Aorta (tissue), 5 donors: ENCODE data around the gene REG4. TPM values are rescaled to one million over a fixed set of nuclear protein-coding genes. Genes with fewer than 3 reads are reported as not detected.
"Not testable (repeated sequence)": the region's sequence is repeated elsewhere in the genome, so short reads cannot be mapped to it uniquely, and the experiment has no call there.

Source experiments
- ATAC-seq: fragments of 200-7000 bp; cut with Tn5 transposase; one replicate; pipeline ENCODE4 v1.9.1; 2022; ENCODE audit warnings: moderate library complexity; ENCODE audit not compliant: low FRiP score
- DNase-seq, 2 donors: peaks; one replicate each; pipeline ENCODE4 v3.0.0-alpha.2; 2020
- H3K27ac ChIP-seq, 2 donors: one replicate each; pipeline ENCODE4 v1.5.1; 2013; ENCODE audit warnings: low read length in 2 of 2, mild to moderate bottlenecking in 2 of 2, moderate library complexity in 2 of 2, control low read depth in 1 of 2, inconsistent platforms in 1 of 2, low read depth in 1 of 2
- H3K27me3 ChIP-seq, 2 donors: one replicate each; pipeline ENCODE4 v1.6.1; 2013; ENCODE audit warnings: control low read depth in 1 of 2, low read length in 1 of 2, mild to moderate bottlenecking in 1 of 2, moderate library complexity in 1 of 2; ENCODE audit not compliant: insufficient read depth in 2 of 2, control insufficient read depth in 1 of 2
- H3K36me3 ChIP-seq, 2 donors: one replicate each; pipeline ENCODE4 v1.6.1; 2013; ENCODE audit warnings: control low read depth in 1 of 2, low read length in 1 of 2, mild to moderate bottlenecking in 1 of 2; ENCODE audit not compliant: insufficient read depth in 2 of 2, control insufficient read depth in 1 of 2
- H3K4me1 ChIP-seq, 2 donors: one replicate each; pipeline ENCODE4 v1.6.1; 2013; ENCODE audit warnings: low read length in 2 of 2, control low read depth in 1 of 2, mild to moderate bottlenecking in 1 of 2, moderate library complexity in 1 of 2; ENCODE audit not compliant: insufficient read depth in 2 of 2, control insufficient read depth in 1 of 2
- H3K4me3 ChIP-seq, 2 donors: one replicate each; pipeline ENCODE4 v1.5.1; 2013; ENCODE audit warnings: low read length in 2 of 2, control low read depth in 1 of 2, mild to moderate bottlenecking in 1 of 2
- H3K9me3 ChIP-seq: one replicate; pipeline ENCODE4 v1.6.1; 2013; ENCODE audit warnings: mild to moderate bottlenecking, low read length; ENCODE audit not compliant: control insufficient read depth
- WGBS, 2 donors: extraction: QIAGEN DNeasy Blood & Tissue Kit; methylation state at CpG; one replicate each; pipeline ENCODE4 v1.1.7; 2013; 5-methylcytosine and 5-hydroxymethylcytosine counted together
- intact Hi-C, 2 donors: fragments of 100-400 bp; cut with DNase I; formaldehyde crosslinking; loops; one replicate each; pipeline versions ENCODE4 v1.14.2 to v1.15.0; 2022
- long read RNA-seq, 2 donors: library from polyadenylated mRNA; unstranded; transcript quantifications; one replicate each; pipeline ENCODE4 v2.0.0, GENCODE V29; 2020 to 2021
- polyA plus RNA-seq, 2 donors: library from polyadenylated mRNA; stranded (reverse); fragments of 200-250 nt; gene quantifications; one replicate each; pipeline ENCODE4 v1.2.3, GENCODE V29; 2013
- total RNA-seq, 2 donors: library from RNA; stranded (reverse); fragmentation: NEBNext Ultra II Directional; extraction: Animal tissue kit (Norgen Biotek cat#: 25700); gene quantifications; one replicate each; pipeline ENCODE4 v1.2.1, GENCODE V29; 2021
- donor health status: healthy with polysubstance abuse.
- donor health status: Bipolar disorder and iron deficiency.
- donor health status: DM: no; HTN: no; CAD: no.
- donor health status: DM: no; HTN: no; CAD: no.
- donor health status: DM: yes; HTN: yes; CAD: no.

The REG4 gene
- not detected for total RNA-seq
- 10 to 100 TPM in 1 of 2 donors, not detected in 1; 20.7 TPM for polyA plus RNA-seq
- long read RNA-seq, donor 1 = 0 reads
- long read RNA-seq, donor 2 = 0 reads

DNA sequence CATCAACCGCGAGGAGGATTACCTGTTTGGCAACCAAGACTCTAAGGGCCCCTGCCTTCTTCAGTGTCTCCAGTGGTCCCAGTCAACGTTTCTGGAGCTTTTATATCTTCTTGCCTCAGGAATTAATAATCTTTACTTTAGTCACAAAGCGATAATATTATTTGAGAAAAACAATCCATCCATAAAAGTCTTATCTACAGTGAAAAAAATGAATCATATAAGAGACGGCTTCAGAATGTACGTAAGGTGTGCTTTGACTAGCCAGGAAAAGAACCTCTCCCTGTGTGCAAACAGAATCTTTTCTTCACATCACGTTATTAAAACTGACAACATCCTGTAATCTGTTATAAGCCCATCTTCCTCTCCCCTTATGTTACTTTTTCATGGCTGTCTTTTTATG, at the start of gene REG4:
REG4 (minus strand) TSS at position 74 of the 400 bp plus-strand sequence. CDS start 2,691 bp downstream, outside the sequence.
- no peak for DNase-seq
- Histone ChIP-seq H3K36me3 (no peaks in the 10 kb centered on the region), H3K4me1 (no peaks in the 10 kb centered on the region), H3K27ac (no peak within 1 kb of the TSS), H3K9me3 (peaks cover 1% of the 10 kb centered on the region), H3K4me3 (no peak within 1 kb of the TSS), H3K27me3 (peaks cover 0 to 3% of the 10 kb centered on the region in 2 donors)
- intact Hi-C loops = no loop called here
- ATAC-seq = no peak
- 79 to 80% methylated on average over 7 of the region's 7 CpGs for WGBS, 2 donors

DNA sequence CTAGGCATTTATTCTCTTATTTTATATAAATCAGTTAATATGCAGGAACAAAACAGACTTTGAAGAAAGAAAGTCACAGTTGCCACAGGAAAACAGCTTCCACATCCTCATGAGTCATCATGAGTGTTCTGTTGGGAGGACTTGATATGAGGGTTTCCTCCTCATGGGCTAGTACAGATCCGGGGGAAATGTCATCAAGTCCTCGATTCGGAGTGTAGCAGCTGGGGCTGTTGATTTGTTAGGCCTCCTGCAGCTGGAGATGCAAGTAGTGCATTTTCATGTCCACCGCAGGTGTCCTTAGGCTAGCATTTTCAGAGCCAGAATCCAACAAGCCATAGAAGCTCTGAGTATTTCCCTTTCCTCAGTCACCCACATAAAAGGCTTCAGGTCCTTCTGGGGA, 48.4 kb upstream of the REG4 start:
- 67 to 68% methylated on average over 4 of the region's 4 CpGs for WGBS, 2 donors
- Histone ChIP-seq H3K36me3 (no peaks in the 10 kb centered on the region), H3K9me3 (no peaks in the 10 kb centered on the region), H3K4me1 (no peaks in the 10 kb centered on the region), H3K27ac (no peak overlapping the region), H3K4me3 (no peak overlapping the region), H3K27me3 (no peaks in the 10 kb centered on the region)
- no peak for DNase-seq
- no peak for ATAC-seq
- intact Hi-C loops = no loop called here

DNA sequence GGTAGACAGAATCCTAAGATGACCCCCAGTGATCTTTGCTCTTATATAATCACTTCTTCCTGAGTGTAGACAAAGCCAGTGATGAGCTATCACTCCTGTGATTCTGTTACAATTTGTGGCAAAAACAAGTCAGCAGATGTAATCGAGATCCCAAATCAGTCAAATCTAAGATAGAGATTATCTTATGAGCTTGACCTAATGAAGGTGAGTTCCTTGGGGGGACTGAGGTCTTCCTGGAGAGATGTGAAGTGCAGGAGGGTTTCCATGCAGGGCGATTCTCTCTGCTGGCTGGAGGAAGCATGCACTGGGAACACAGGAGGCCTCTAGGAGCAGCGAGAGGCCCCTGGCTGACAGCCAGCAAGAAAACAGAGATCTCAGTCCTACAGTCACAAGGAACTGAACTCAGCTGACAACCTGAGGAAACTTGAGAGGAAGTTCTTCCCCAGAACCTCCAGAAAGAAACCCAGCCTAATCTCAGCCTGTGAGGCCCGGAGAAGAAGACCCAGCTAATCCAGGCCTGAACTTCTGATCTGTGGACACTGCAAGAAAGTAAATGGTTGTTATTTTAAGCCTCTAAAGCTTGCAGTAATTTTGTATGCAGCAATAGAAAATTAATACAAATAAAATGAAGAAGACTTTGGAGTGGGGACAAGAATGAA, 47.4 kb upstream of the REG4 start:
- intact Hi-C loops, H3K4me1 ChIP-seq, H3K4me3 ChIP-seq, H3K27ac ChIP-seq, DNase-seq, H3K27me3 ChIP-seq, H3K36me3 ChIP-seq, H3K9me3 ChIP-seq, ATAC-seq: not testable (repeated sequence)
- 75 to 77% methylated on average over 4 of the region's 4 CpGs for WGBS, 2 donors

DNA sequence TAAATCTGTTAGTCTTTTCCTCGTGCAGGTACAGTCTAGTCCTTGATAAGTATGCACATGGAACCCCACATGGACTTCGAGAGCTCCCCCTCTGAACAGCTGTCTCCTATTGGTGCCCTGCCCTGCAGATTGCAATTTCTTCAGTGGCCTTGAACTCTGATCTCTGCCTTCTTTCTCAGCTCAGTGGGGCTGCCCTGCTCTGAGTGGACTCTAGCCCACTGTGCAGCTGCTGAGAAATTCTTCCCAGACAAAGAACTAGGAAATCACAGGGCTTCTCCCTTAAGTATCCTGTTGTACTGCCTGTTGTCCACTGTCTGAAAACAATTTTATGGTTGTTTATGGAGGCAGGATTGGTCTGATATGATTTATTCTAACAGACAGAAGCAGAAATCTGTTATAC, 46.9 kb upstream of the REG4 start:
- Histone ChIP-seq H3K9me3 (no peaks in the 10 kb centered on the region), H3K36me3 (no peaks in the 10 kb centered on the region), H3K4me3 (no peak overlapping the region), H3K27ac (no peak overlapping the region), H3K4me1 (no peaks in the 10 kb centered on the region), H3K27me3 (no peaks in the 10 kb centered on the region)
- intact Hi-C loops = no loop called here
- 86 to 88% methylated on average over 2 of the region's 2 CpGs for WGBS, 2 donors
- no peak for ATAC-seq
- DNase-seq = no peak

DNA sequence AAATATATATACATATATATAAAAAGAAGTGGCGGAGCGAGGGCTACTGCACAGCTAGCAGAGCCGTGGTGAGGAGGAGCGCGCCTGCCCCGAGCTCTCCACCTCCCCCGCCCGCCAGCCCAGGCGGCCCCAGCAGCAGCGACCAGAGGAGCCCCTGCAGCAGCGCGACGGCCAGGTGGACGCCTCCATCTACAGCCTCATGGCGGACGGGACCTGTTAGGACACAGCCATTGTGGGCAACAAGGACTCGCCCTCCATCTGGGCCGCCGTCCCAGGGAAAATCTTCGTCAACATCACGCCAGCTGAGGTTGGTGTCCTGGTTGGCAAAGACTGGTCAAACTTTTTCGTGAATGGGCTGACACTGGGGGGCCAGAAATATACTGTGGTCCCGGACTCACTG, 41.9 kb upstream of the REG4 start:
- 95% methylated on average over 20 to 23 of the region's 23 CpGs for WGBS, 2 donors
- no peak overlapping the region for H3K4me3 ChIP-seq
- no peaks in the 10 kb centered on the region for H3K27me3 ChIP-seq

DNA sequence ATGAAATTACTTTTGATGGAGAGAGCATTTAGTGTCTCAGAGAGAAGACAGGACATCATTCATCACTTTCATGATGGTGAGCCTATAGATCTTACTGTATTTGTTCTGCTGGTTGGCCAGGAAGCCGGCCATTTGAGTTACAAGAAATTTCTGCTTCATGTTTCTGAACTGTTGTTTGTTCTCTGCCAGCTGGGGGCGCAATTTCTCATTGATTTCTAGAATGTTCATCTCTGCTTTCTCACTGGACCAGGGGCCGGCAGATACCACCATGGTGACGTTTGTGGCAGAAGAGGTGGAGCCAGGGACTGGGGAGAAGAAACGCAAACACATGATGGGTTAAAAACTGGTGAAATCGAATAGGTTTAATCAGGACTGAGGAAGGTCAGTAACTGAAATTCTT, 32.9 kb upstream of the REG4 start:
- 60% methylated on average over 6 of the region's 6 CpGs for WGBS, 2 donors
- not testable (repeated sequence) for ATAC-seq

More for the DNA sequence above, 41.9 kb upstream of the REG4 start:
- Histone ChIP-seq H3K4me1 (no peaks in the 10 kb centered on the region), H3K27ac (no peak overlapping the region), H3K9me3 (no peaks in the 10 kb centered on the region), H3K36me3 (no peaks in the 10 kb centered on the region)
- ATAC-seq (no peak), DNase-seq (no peak)
- intact Hi-C loops = no loop called here

DNA sequence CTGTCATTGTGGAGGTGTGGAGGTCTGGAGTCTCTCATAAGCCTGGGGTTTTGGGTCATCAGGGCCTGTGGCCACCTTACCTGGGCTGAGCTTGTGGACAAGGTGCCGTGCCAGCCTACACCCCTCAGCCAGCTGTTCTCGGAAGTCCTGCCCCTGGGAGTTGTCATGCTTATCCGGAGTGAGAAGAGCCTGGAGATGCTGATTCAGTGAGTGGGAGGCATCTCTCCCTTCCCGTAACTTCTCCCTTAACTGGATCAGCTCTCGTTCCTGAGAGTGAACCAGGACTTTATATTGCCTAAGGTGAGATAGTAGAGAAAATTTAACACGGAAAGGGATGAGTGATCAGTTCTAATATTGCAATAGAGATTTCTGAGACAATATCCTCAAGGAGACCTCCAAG, 30.0 kb upstream of the REG4 start:
- Histone ChIP-seq H3K9me3 (no peaks in the 10 kb centered on the region), H3K36me3 (no peaks in the 10 kb centered on the region), H3K4me1 (no peaks in the 10 kb centered on the region), H3K27me3 (no peaks in the 10 kb centered on the region), H3K27ac (no peak overlapping the region), H3K4me3 (no peak overlapping the region)
- intact Hi-C loops = no loop called here
- DNase-seq (no peak), ATAC-seq (no peak)
- 83 to 85% methylated on average over 6 of the region's 6 CpGs for WGBS, 2 donors

More for the DNA sequence above, 32.9 kb upstream of the REG4 start:
- H3K27ac ChIP-seq, H3K9me3 ChIP-seq, intact Hi-C loops, H3K4me1 ChIP-seq, H3K4me3 ChIP-seq, H3K27me3 ChIP-seq, DNase-seq, H3K36me3 ChIP-seq: not testable (repeated sequence)

DNA sequence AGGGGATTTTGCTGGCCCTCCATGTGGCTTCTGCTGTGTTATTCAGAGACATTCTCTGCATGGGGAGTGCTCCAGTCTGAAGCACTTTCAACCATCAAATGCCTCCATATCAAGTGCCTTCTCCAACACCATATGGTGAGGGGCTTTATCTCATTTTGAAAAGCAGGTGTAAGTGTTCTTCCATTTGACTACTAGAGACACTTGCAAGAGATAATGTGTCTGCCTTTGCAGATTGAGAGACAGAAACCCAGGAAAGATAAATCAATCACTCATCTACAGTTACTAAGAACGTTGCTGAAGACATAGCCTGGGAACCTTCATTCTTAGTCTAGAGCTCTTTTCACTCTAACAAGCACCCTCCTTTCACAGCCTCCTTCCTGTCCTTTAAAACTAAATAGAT, 29.5 kb upstream of the REG4 start:
- intact Hi-C loops = no loop called here
- H3K4me3 ChIP-seq = no peak overlapping the region
- no peak for ATAC-seq
- DNase-seq = no peak
- H3K4me1 ChIP-seq = no peaks in the 10 kb centered on the region
- WGBS, 2 donors = 39 to 58% methylated on average over 1 of the region's 1 CpG
- no peaks in the 10 kb centered on the region for H3K27me3 ChIP-seq
- H3K36me3 ChIP-seq = no peaks in the 10 kb centered on the region
- H3K27ac ChIP-seq = no peak overlapping the region
- no peaks in the 10 kb centered on the region for H3K9me3 ChIP-seq

DNA sequence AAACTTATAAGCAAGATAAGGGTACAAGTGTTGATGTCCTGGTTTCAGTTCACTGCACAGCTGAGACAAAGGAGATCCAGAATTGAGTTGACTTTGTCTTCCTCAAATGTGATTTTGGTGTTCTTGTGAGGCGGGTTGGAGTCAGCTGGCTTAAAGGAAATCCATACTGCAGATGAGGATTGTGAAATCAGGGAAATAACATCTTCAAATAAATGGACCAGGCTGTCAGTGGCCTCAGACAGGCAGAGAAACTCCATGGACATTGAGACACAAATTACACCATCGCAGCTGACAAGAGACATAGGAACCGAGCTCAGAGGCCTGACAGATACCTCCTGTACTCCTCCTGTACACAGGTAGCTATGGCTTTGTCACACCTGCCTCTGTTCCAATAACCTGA, 27.0 kb upstream of the REG4 start:
- Histone ChIP-seq H3K4me1 (no peaks in the 10 kb centered on the region), H3K4me3 (no peak overlapping the region), H3K36me3 (no peaks in the 10 kb centered on the region), H3K27me3 (no peaks in the 10 kb centered on the region), H3K9me3 (no peaks in the 10 kb centered on the region), H3K27ac (no peak overlapping the region)
- DNase-seq (no peak), ATAC-seq (no peak)
- intact Hi-C loops = no loop called here
- WGBS, 2 donors = 59 to 61% methylated on average over 3 of the region's 3 CpGs
